Breast epithelium (tissue), 3 donors: ENCODE measurements around the gene PEAK1.

Source experiments
- CTCF ChIP-seq, 3 donors: fragments of 450-650 bp; IDR thresholded peaks; one replicate each; pipeline ENCODE4 v1.5.1; 2016 to 2017; ENCODE audit warnings: antibody characterized with exemption in 3 of 3, mild to moderate bottlenecking in 3 of 3, moderate library complexity in 3 of 3
- POLR2A ChIP-seq: fragments of 450-650 bp; IDR thresholded peaks from one replicate; pipeline ENCODE4 v1.6.1; 2016; ENCODE audit warnings: antibody characterized with exemption, mild to moderate bottlenecking, moderate library complexity

GRCh38 chr15:77196381-77196780 lies 223.5 kb downstream of the PEAK1 start:
- no peak for TF ChIP-seq CTCF (IDR thresholded peaks at IDR 0.05)
- no peak for TF ChIP-seq POLR2A
